HG02642 (cell line): ENCODE data around the gene METAP1D.

Experiments used
- ATAC-seq: cut with Tn5 transposase; IDR thresholded peaks from one replicate; pipeline ENCODE4 v1.9.1; 2021; ENCODE audit warnings: mild to moderate bottlenecking; ENCODE audit not compliant: unreplicated experiment, poor library complexity

Gene METAP1D

GRCh38 chr2:172089005-172089504, 89.3 kb downstream of the METAP1D start:
- ATAC-seq: no peak

DNA sequence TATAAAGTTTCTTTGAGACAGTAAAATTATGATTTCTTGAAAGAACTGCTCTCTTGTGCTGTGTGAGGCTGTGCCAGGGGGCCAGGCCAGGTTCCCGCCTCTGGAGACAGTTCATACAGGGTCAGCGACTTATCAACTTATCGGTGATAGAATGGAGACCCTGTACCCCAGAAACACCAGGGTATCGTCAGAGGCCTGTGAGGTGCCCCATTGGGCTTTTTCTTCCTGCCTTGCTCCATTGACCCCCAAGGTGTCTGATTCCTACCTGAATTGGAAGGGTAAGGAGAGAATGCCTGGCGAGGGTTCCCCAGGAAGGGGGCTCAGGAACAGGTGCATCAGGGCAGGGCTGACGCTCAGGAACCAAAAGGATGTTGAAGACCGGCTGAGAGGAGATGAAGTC, 89.9 kb downstream of the METAP1D start:
- no peak for ATAC-seq

GRCh38 chr2:172090044-172090961, 90.5 kb downstream of the METAP1D start:
- ATAC-seq: no peak

DNA sequence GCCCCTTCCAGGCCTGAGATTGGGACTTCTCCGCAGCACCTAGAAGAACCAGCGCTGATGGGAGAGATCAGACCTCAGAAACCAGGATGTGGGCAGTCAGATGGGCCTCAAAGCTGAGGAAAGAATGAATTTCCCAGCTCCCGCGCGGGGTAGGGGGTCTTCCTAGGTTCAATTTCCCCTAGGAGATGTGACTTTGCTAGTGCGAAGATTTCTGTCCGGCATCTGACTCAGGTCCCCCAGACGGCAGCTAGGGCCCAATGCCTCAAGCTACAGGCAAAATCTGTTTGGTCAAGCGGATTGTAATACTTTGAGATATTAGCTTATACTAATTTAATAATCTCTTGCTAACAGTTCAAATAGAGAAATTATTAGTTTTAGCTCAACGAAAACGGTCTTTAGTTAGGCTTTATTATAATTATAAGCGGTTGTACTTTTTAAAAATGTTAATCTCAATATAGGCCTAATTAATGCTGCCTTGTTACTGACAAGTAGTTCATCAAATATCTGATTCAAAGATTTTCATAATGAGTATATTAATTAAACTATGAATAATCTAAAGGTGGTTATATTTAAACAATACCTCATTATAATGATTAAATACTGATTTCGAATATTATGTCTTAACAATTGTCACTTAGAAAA, 91.4 kb downstream of the METAP1D start:
- no peak for ATAC-seq

DNA sequence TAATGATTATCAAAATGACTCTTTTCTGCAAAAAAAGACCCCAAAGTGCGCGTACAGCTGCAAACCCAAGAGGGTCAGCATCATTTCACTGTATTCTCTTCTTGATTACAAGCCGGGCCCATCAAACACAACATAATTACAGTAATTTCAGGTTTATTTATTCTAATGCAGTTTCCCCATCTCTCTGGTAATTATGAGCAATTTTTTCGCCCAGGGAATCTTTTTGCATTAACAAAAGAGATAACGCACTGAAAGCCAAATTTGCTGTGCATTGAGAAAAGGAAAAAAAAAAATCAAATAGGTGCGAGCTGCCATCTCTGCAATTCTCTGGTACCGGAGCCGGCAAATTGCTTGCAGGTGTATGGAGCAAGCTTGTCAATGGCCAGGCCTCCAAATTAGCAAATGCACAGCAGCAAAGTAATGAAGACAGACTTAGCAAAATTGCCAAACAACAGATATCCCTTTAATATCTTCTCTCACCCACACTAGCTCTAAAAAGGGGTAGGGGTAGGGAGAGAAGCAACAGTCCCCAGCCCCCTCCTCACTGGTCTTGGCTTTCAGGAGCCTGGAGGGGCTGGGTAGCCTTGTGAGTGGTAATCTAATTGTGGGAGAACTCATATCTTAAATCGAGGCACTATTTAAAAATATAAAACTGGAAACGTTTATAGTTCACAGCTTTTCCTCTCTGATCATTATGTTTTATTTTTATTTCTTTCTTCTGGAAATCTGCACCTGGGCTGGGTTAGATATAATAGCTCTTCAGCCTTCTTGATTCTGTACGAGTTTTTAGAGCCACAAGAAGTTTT, 92.2 kb downstream of the METAP1D start:
- ATAC-seq: no peak

DNA sequence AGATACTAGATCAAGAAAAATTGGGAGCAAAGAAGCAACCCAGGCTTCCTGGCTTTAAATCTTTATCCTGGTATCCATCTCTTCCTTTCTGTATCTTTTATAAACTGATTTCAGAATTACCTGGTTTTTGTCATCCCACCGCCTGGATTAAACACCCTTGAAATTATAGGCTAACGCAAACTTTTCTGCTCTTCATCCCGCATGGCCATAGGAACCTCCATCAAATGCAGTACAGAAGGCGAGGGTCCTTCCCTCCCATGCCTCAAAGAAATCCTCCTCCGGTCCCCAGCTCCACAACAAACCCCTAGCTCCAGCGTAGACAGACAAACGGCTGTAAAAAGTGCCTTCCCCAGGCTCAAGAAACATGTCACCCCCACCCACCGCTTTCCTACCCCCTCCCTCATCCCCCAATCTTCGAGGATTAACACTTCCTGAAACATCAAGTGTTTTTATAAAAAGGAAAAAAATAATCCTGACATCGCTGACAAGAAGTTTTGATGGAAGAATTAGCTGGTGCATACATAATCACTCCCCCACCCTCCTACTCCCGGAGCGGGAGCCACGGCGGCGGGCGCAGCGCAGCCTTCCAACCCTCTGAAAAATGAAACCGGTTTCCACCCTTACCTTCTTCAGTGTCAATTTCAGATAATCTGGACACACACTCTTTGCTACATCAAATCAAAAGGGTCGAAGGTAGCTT, 93.1 kb downstream of the METAP1D start:
- no peak for ATAC-seq

GRCh38 chr2:172093416-172094293, 93.9 kb downstream of the METAP1D start:
- no peak for ATAC-seq

GRCh38 chr2:172094294-172095145, 94.8 kb downstream of the METAP1D start:
- ATAC-seq: no peak

GRCh38 chr2:172095146-172095904, 95.6 kb downstream of the METAP1D start:
- ATAC-seq: no peak

- ATAC-seq: no peak
These were observed 96.3 kb downstream of the METAP1D start for GRCh38 chr2:172095905-172096625.

GRCh38 chr2:172096626-172097547, 97.1 kb downstream of the METAP1D start:
- ATAC-seq: no peak

- no peak for ATAC-seq
These were observed 97.9 kb downstream of the METAP1D start for GRCh38 chr2:172097557-172098131.

DNA sequence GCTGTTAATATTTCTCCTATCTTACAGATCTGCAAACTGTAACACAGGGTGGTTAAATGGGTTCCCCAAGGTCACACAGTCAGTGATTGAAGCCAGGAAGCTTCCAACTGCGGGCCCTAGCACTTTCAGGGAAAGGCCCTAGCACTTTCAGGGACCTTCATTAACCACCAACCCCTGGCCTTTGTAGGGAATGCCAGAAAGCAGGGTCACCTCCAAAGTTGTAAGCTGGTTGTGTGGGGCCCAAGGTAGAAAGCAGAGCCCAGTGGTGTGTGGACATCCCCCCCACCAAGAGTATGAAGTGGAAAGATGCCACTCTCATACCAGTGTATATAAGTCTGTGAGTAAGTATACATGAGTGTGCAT, 98.5 kb downstream of the METAP1D start:
- no peak for ATAC-seq

GRCh38 chr2:172098650-172099471, 99.1 kb downstream of the METAP1D start:
- ATAC-seq: no peak
